A549 (cell line): ENCODE results near the gene STARD3NL. TPM values are rescaled to one million over a fixed set of nuclear protein-coding genes. Genes with fewer than 3 reads are reported as not detected.
"Not testable (repeated sequence)": the region's sequence is repeated elsewhere in the genome, so short reads cannot be mapped to it uniquely, and the experiment has no call there.

Experiments
- ATAC-seq, 2 experiments: fragments of 200-7000 bp in 1 of 2; fragments of >200 bp in 1 of 2; cut with Nextera tagmentation in 1 of 2; cut with Tn5 transposase in 1 of 2; 3 replicates each; pipeline versions ENCODE4 v1.8.0 to v1.9.1; 2018 to 2020; ENCODE audit warnings: mild to moderate bottlenecking in 1 of 2, moderate library complexity in 1 of 2
- CTCF ChIA-PET: fragments of 300-600 bp; sonication (Branson Sonifier 250); formaldehyde crosslinking; extraction: SDS; loops from one replicate; lab custom pipeline; 2021; ENCODE audit warnings: antibody characterized with exemption, inconsistent platforms; lab: Yijun Ruan, JAX
- POLR2A ChIA-PET: fragments of 350-600 bp; formaldehyde crosslinking; extraction: SDS; loops from one replicate; lab custom pipeline; 2021; ENCODE audit warnings: antibody characterized with exemption, inconsistent platforms; lab: Yijun Ruan, JAX
- DNase-seq, 2 experiments: peaks; one replicate each; pipeline versions ENCODE4 v3.0.0 to v3.0.0-alpha.2; 2011 to 2016; ENCODE audit warnings: low read depth in 1 of 2, low spot score in 1 of 2
- FAIRE-seq: peaks from 2 replicates; lab custom pipeline; 2011; peaks lifted over from hg19 to GRCh38; lab: Jason Lieb, UNC
- H3K27ac ChIP-seq, 2 experiments: fragments of >200 bp; sonication (Bioruptor Twin); formaldehyde crosslinking; 3 replicates each; pipeline ENCODE4 v1.5.1; 2016 to 2017
- H3K4me1 ChIP-seq: fragments of >200 bp; sonication (Bioruptor Twin); formaldehyde crosslinking; 3 replicates; pipeline ENCODE4 v1.6.1; 2016
- H3K4me2 ChIP-seq: fragments of >200 bp; sonication (Bioruptor Twin); formaldehyde crosslinking; 3 replicates; pipeline ENCODE4 v1.6.1; 2016
- H3K4me3 ChIP-seq: fragments of >200 bp; sonication (Bioruptor Twin); formaldehyde crosslinking; 3 replicates; pipeline ENCODE4 v1.5.1; 2016
- H3K9me3 ChIP-seq: fragments of >200 bp; sonication (Bioruptor Twin); formaldehyde crosslinking; 3 replicates; pipeline ENCODE4 v1.6.1; 2016
- ATOH8 ChIP-seq: fragments of 250-450 bp; sonication (Bioruptor Pico); IDR thresholded peaks from 2 replicates; pipeline ENCODE4 v1.5.0; 2020; ENCODE audit warnings: low read depth, mild to moderate bottlenecking, moderate library complexity
- BHLHE40 ChIP-seq: IDR thresholded peaks from 2 replicates; pipeline ENCODE4 v1.6.1; 2012; ENCODE audit warnings: low read depth, low read length, inconsistent platforms
- CBX8 ChIP-seq: fragments of 200-600 bp; sonication (generic); IDR thresholded peaks from 2 replicates; pipeline ENCODE4 v1.6.1; 2016
- ELK1 ChIP-seq: fragments of 150-350 bp; IDR thresholded peaks from 2 replicates; pipeline ENCODE4 v1.6.1; 2014; ENCODE audit warnings: low read depth, mild to moderate bottlenecking, low read length
- ESRRA ChIP-seq: fragments of 150-350 bp; IDR thresholded peaks from 2 replicates; pipeline ENCODE4 v1.6.1; 2014; ENCODE audit warnings: mild to moderate bottlenecking, low read length, borderline replicate concordance
- HDAC2 ChIP-seq: fragments of 200-600 bp; sonication (generic); IDR thresholded peaks from 2 replicates; pipeline ENCODE4 v1.6.1; 2016
- HOXA7 ChIP-seq: fragments of 250-450 bp; sonication (Bioruptor Pico); IDR thresholded peaks from 2 replicates; pipeline ENCODE4 v1.5.0; 2020; ENCODE audit warnings: mild to moderate bottlenecking, moderate library complexity
- JUN ChIP-seq, 2 experiments: fragments of >200 bp; sonication (Bioruptor Twin); formaldehyde crosslinking; IDR thresholded peaks; 2 replicates in 1 of 2; 3 replicates in 1 of 2; pipeline ENCODE4 v1.6.1; 2016 to 2017
- KDM1A ChIP-seq: fragments of 200-600 bp; sonication (generic); IDR thresholded peaks from 2 replicates; pipeline ENCODE4 v1.6.1; 2016; ENCODE audit warnings: low read depth, mild to moderate bottlenecking
- MAX ChIP-seq: IDR thresholded peaks from 2 replicates; pipeline ENCODE4 v1.6.1; 2012
- MYC ChIP-seq: IDR thresholded peaks from 2 replicates; pipeline ENCODE4 v1.6.1; 2012; ENCODE audit warnings: mild to moderate bottlenecking, inconsistent platforms, low read length, improper control_type of control experiment, borderline replicate concordance
- NFE2L2 ChIP-seq: fragments of 150-350 bp; conservative IDR thresholded peaks from 2 replicates; pipeline ENCODE4 v1.6.1; 2014; ENCODE audit warnings: low read length
- NPAS2 ChIP-seq: fragments of 250-450 bp; sonication (Bioruptor Pico); IDR thresholded peaks from 2 replicates; pipeline ENCODE4 v1.8.0; 2022; ENCODE audit warnings: mild to moderate bottlenecking, moderate library complexity, borderline replicate concordance
- PBX3 ChIP-seq: IDR thresholded peaks from 2 replicates; pipeline ENCODE4 v1.6.1; 2012
- POLR2AphosphoS2 ChIP-seq: conservative IDR thresholded peaks from 2 replicates; pipeline ENCODE4 v1.6.1; 2012; ENCODE audit warnings: low read length, improper control_type of control experiment, inconsistent platforms
- RAD21 ChIP-seq, 2 experiments: fragments of >200 bp in 1 of 2; sonication (Bioruptor Twin) in 1 of 2; formaldehyde crosslinking in 1 of 2; IDR thresholded peaks in 1 of 2; conservative IDR thresholded peaks in 1 of 2; 2 replicates in 1 of 2; 3 replicates in 1 of 2; pipeline ENCODE4 v1.6.1; 2012 to 2018; ENCODE audit warnings: inconsistent platforms in 1 of 2
- RARB ChIP-seq: fragments of 250-450 bp; sonication (Bioruptor Pico); IDR thresholded peaks from 2 replicates; pipeline ENCODE4 v1.8.0; 2021; ENCODE audit warnings: mild to moderate bottlenecking, moderate library complexity
- RCOR1 ChIP-seq: fragments of 150-350 bp; IDR thresholded peaks from 2 replicates; pipeline ENCODE4 v1.6.1; 2014; ENCODE audit warnings: antibody characterized with exemption, low read length, low read depth
- TP53 ChIP-seq: fragments of 250-450 bp; sonication (Bioruptor Pico); IDR thresholded peaks from 2 replicates; pipeline ENCODE4 v1.5.0; 2021; ENCODE audit warnings: mild to moderate bottlenecking, moderate library complexity
- ZC3H11A ChIP-seq: fragments of 450-650 bp; IDR thresholded peaks from 2 replicates; pipeline ENCODE4 v1.6.1; 2014; ENCODE audit warnings: antibody characterized with exemption, mild to moderate bottlenecking
- WGBS: methylation state at CpG from one replicate; pipeline ENCODE4 v1.1.6; 2017; ENCODE audit errors: missing lambda C conversion rate; 5-methylcytosine and 5-hydroxymethylcytosine counted together
- polyA plus RNA-seq, 4 experiments: library from polyadenylated mRNA; depleted of rRNA in 3 of 4; stranded (reverse); fragments of >200 nt; fragmentation: RNase III in 1 of 4; extraction: RNeasy Plus Mini Kit Qiagen cat#74134 plus additional on column Dnase treatment in 1 of 4; gene quantifications; 2 replicates in 3 of 4; 3 replicates in 1 of 4; pipeline ENCODE4 v1.2.3, GENCODE V29; 2011 to 2017

Gene STARD3NL
- polyA plus RNA-seq, 2 of the 4 experiments (the other 2 are of a cell fraction): 57.9 to 104 TPM

- DNase-seq, H3K4me1 ChIP-seq, H3K4me3 ChIP-seq, H3K9me3 ChIP-seq, ATAC-seq, H3K4me2 ChIP-seq, CTCF ChIA-PET, H3K27ac ChIP-seq, POLR2A ChIA-PET: not testable (repeated sequence)
- 88% methylated on average over 2 of the region's 2 CpGs for WGBS
- peak; percentile 96 for FAIRE-seq
Measured at GRCh38 chr7:38270405-38270804, 92.4 kb downstream of the STARD3NL start.

- H3K4me3 ChIP-seq: no peak within 1 kb of the TSS
- DNase-seq (no peak), ATAC-seq (no peak), FAIRE-seq (no peak)
- H3K4me2 ChIP-seq: no peak within 1 kb of the TSS
- POLR2A ChIA-PET: no interaction called here
- H3K4me1 ChIP-seq: no peaks in the 10 kb centered on the region
- 53% methylated on average over 2 of the region's 2 CpGs for WGBS
- H3K9me3 ChIP-seq: no peaks in the 10 kb centered on the region
- CTCF ChIA-PET: interaction anchor here (1.4 kb wide), 1 partner anchor 35 kb away, joined by 3 read pairs; no protein-coding TSS in a partner anchor
- TF ChIP-seq CBX8 (no peak), HDAC2 (no peak), ESRRA (no peak), RARB (CRISPR knock-in tag) (no peak), NPAS2 (CRISPR knock-in tag) (no peak), JUN (IDR thresholded peaks at IDR 0.05) (no peak), BHLHE40 (no peak), MAX (no peak), ELK1 (no peak), MYC (no peak), ATOH8 (no peak), NFE2L2 (no peak), RAD21 (conservative IDR thresholded peaks at IDR 0.05 in 1 of 2, IDR thresholded peaks at IDR 0.05 in 1 of 2) (no peak), HOXA7 (no peak), POLR2AphosphoS2 (no peak), TP53 (CRISPR knock-in tag) (no peak), KDM1A (no peak), RCOR1 (no peak), ZC3H11A (no peak)
- no peak within 1 kb of the TSS for H3K27ac ChIP-seq
Measured at GRCh38 chr7:38273286-38273995, 95.4 kb downstream of the STARD3NL start, which contains the start of gene TARP. Gene TARP, minus strand, starts transcription at chr7:38273636.

GRCh38 chr7:38274486-38274885, 96.4 kb downstream of the STARD3NL start:
- no peak for ATAC-seq
- ChIA-PET POLR2A (no interaction called here), CTCF (interaction anchor here (1.2 kb wide), 1 partner anchor 59 kb away, joined by 6 read pairs; no protein-coding TSS in a partner anchor)

More at GRCh38 chr7:38274486-38274885, 96.4 kb downstream of the STARD3NL start:
- FAIRE-seq: no peak
- Histone ChIP-seq H3K4me3 (no peak overlapping the region), H3K4me1 (no peaks in the 10 kb centered on the region), H3K27ac (no peak overlapping the region), H3K9me3 (no peaks in the 10 kb centered on the region), H3K4me2 (no peak overlapping the region)
- no peak for TF ChIP-seq PBX3
- DNase-seq: no peak
- WGBS: 70% methylated on average over 4 of the region's 4 CpGs
